Left ventricle myocardium inferior (tissue), 1 donor: ENCODE results near the gene ILDR1. TPM values are rescaled to one million over a fixed set of nuclear protein-coding genes. Genes with fewer than 3 reads are reported as not detected.

Source experiments
- DNase-seq: peaks from one replicate; pipeline ENCODE4 v3.0.0-alpha.2; 2020
- H3K27ac ChIP-seq: fragments of 200-600 bp; replicated peaks from 2 replicates; pipeline ENCODE4 v1.8.0; 2021
- H3K27me3 ChIP-seq: fragments of 200-600 bp; 2 replicates; pipeline ENCODE4 v1.8.0; 2021; ENCODE audit warnings: low read depth
- H3K36me3 ChIP-seq: fragments of 200-600 bp; 2 replicates; pipeline ENCODE4 v1.8.0; 2021
- H3K4me1 ChIP-seq: fragments of 200-600 bp; 2 replicates; pipeline ENCODE4 v1.8.0; 2021
- H3K4me3 ChIP-seq: fragments of 200-600 bp; 2 replicates; pipeline ENCODE4 v1.8.0; 2021; ENCODE audit warnings: mild to moderate bottlenecking, moderate library complexity
- H3K9me3 ChIP-seq: fragments of 200-600 bp; replicated peaks from 2 replicates; pipeline ENCODE4 v1.8.0; 2021
- intact Hi-C: fragments of 100-400 bp; cut with micrococcal nuclease; formaldehyde crosslinking; loops from one replicate; pipeline ENCODE4 v1.11.0; 2022
- total RNA-seq: library from RNA; stranded (reverse); fragmentation: NEBNext Ultra II Directional; extraction: Animal tissue kit (Norgen Biotek cat#: 25700); gene quantifications from one replicate; pipeline ENCODE4 v1.2.1, GENCODE V29; 2021
- TF ChIP-seq, protein P1 (sequence below): fragments of 200-600 bp; IDR thresholded peaks from 2 replicates; pipeline ENCODE4 v1.8.0; 2021; ENCODE audit warnings: antibody characterized with exemption, mild to moderate bottlenecking, borderline replicate concordance
- donor health status: DM: no; HTN: yes; CAD: no; lungs with severe emphysema.

ILDR1 gene
- total RNA-seq, 1 donor from 2014 or later: 0.33 TPM

- TF ChIP-seq, protein P1, sequence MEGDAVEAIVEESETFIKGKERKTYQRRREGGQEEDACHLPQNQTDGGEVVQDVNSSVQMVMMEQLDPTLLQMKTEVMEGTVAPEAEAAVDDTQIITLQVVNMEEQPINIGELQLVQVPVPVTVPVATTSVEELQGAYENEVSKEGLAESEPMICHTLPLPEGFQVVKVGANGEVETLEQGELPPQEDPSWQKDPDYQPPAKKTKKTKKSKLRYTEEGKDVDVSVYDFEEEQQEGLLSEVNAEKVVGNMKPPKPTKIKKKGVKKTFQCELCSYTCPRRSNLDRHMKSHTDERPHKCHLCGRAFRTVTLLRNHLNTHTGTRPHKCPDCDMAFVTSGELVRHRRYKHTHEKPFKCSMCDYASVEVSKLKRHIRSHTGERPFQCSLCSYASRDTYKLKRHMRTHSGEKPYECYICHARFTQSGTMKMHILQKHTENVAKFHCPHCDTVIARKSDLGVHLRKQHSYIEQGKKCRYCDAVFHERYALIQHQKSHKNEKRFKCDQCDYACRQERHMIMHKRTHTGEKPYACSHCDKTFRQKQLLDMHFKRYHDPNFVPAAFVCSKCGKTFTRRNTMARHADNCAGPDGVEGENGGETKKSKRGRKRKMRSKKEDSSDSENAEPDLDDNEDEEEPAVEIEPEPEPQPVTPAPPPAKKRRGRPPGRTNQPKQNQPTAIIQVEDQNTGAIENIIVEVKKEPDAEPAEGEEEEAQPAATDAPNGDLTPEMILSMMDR: no peak
Measured at GRCh38 chr3:122063908-122064307, 41.9 kb upstream of the ILDR1 start.

GRCh38 chr3:122060040-122060698, 38.1 kb upstream of the ILDR1 start:
- Histone ChIP-seq H3K4me3 (no peak overlapping the region), H3K36me3 (no peaks in the 10 kb centered on the region), H3K4me1 (no peaks in the 10 kb centered on the region), H3K27ac (no peak overlapping the region), H3K9me3 (no peaks in the 10 kb centered on the region), H3K27me3 (no peaks in the 10 kb centered on the region)
- intact Hi-C loops: no loop called here
- TF ChIP-seq, protein P1: no peak
- DNase-seq: no peak

More at GRCh38 chr3:122063908-122064307, 41.9 kb upstream of the ILDR1 start:
- Histone ChIP-seq H3K9me3 (no peaks in the 10 kb centered on the region), H3K27me3 (no peaks in the 10 kb centered on the region), H3K4me1 (no peaks in the 10 kb centered on the region), H3K36me3 (no peaks in the 10 kb centered on the region), H3K4me3 (no peak overlapping the region), H3K27ac (no peak overlapping the region)
- intact Hi-C loops: no loop called here
- DNase-seq: no peak

- Histone ChIP-seq H3K27me3 (no peaks in the 10 kb centered on the region), H3K9me3 (no peaks in the 10 kb centered on the region), H3K36me3 (no peaks in the 10 kb centered on the region), H3K4me3 (no peak overlapping the region), H3K27ac (no peak overlapping the region), H3K4me1 (no peaks in the 10 kb centered on the region)
- DNase-seq: no peak
- intact Hi-C loops: no loop called here
- TF ChIP-seq, protein P1: no peak
Measured at GRCh38 chr3:122058294-122058693, 36.2 kb upstream of the ILDR1 start.

DNA sequence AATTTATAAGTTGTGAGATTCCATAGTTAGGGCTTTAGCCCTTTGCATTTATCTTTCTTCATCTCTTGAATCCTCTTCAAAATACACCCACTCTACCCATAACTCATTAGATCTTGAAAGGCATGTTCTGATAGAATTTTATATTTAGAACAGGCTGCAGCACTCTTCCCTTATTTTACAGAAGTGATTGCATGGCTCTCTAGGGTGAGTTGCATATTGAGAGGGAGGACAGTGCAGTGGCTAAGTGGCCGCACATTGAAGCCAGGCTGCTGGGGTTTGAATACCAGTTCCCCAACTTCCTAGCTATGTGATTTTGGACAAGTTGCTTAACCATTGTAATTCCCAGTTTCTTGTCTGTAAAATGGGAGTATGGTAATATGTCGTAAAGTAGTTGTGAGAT, 35.6 kb upstream of the ILDR1 start:
- no peaks in the 10 kb centered on the region for H3K9me3 ChIP-seq
- H3K4me1 ChIP-seq: no peaks in the 10 kb centered on the region
- H3K27ac ChIP-seq: no peak overlapping the region
- H3K27me3 ChIP-seq: no peaks in the 10 kb centered on the region
- intact Hi-C loops: no loop called here
- no peak for DNase-seq
- H3K36me3 ChIP-seq: no peaks in the 10 kb centered on the region
- H3K4me3 ChIP-seq: no peak overlapping the region
- TF ChIP-seq, protein P1: no peak

GRCh38 chr3:122055215-122055614, 33.2 kb upstream of the ILDR1 start, which contains the start of gene CD86:
TSS of gene CD86 (plus strand) at chr3:122055362. CDS start at chr3:122055490, 128 bp downstream.
- H3K9me3 ChIP-seq: peaks cover 8% of the 10 kb centered on the region
- H3K36me3 ChIP-seq: no peaks in the 10 kb centered on the region
- no peaks in the 10 kb centered on the region for H3K4me1 ChIP-seq
- no peak for DNase-seq
- H3K27ac ChIP-seq: peak within 1 kb of the TSS; percentile 15
- TF ChIP-seq, protein P1: no peak
- H3K27me3 ChIP-seq: no peaks in the 10 kb centered on the region
- intact Hi-C loops: no loop called here
- peak within 1 kb of the TSS; percentile 22 for H3K4me3 ChIP-seq
